HG02610 (cell line): ENCODE data around the gene EFHC2.

Source experiments
- ATAC-seq: cut with Tn5 transposase; IDR thresholded peaks from one replicate; pipeline ENCODE4 v1.9.1; 2021; ENCODE audit warnings: mild to moderate bottlenecking, moderate library complexity; ENCODE audit not compliant: unreplicated experiment

EFHC2 gene

GRCh38 chrX:44156726-44157125 is 186.7 kb downstream of the EFHC2 start:
- no peak for ATAC-seq

- ATAC-seq, result no peak
Measured at GRCh38 chrX:44155126-44155525, 188.3 kb downstream of the EFHC2 start.

GRCh38 chrX:44152852-44153251 is 190.6 kb downstream of the EFHC2 start:
- ATAC-seq, result no peak

GRCh38 chrX:44147130-44147529 is 196.3 kb downstream of the EFHC2 start:
- no peak for ATAC-seq

GRCh38 chrX:44144177-44144945 is 199.1 kb downstream of the EFHC2 start:
- no peak for ATAC-seq

- no peak for ATAC-seq
Measured at GRCh38 chrX:44143061-44143602, 200.3 kb downstream of the EFHC2 start.

GRCh38 chrX:44130189-44130588 is 213.3 kb downstream of the EFHC2 start:
- no peak for ATAC-seq

- ATAC-seq, result no peak
Measured at GRCh38 chrX:44113337-44113736, 230.1 kb downstream of the EFHC2 start.

- no peak for ATAC-seq
Measured at GRCh38 chrX:44106864-44107263, 236.6 kb downstream of the EFHC2 start.

GRCh38 chrX:44105228-44105913 is 238.1 kb downstream of the EFHC2 start:
- ATAC-seq, result no peak

- ATAC-seq, result no peak
Measured at GRCh38 chrX:44104699-44105098, 238.8 kb downstream of the EFHC2 start.

GRCh38 chrX:44101281-44101680 is 242.2 kb downstream of the EFHC2 start:
- no peak for ATAC-seq

- no peak for ATAC-seq
Measured at GRCh38 chrX:44099366-44099765, 244.1 kb downstream of the EFHC2 start.
